ENCODE data around the gene FYTTD1. TPM values are rescaled to one million over a fixed set of nuclear protein-coding genes. Genes with fewer than 3 reads are reported as not detected.

The FYTTD1 gene
- total and polyA plus RNA-seq, 2 of the 4 experiments (the other 2 are of a cell fraction), result 20.4 to 50.2 TPM

DNA sequence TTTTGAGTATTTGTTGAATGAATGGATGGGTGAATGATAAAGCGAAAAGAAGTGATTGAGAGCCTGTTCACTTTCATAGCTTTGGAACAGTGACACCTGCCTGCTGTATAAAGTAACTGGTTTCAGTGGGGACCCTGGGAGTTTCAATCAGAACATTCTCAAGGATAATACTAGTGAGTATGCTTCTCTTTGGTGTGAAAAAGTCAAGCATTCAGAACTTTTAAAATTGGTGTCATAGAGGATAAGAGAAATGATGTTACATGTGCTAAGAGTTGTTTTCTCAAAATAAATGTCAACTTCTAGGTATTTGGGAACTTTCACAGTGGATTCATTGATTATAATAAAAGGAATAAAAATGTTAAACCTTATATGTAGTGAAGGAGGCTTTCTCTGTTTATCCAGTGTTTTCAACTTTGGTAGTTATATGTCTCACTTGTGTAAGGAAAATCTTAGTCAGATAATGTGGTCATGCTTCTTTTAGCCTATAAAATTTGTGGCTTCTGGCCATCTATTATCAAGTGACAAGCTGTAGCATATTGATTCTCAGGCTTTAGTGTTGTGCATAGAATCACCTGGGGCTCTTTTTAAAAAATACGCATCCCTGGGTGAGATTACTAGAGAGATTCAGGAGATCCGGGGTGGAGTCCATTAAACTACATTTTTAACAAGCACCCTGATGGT is 53.2 kb downstream of the FYTTD1 start:
- H2AK9ac ChIP-seq (replicated peaks; ENCODE audit: low read depth, low read length, poor library complexity), result no peak overlapping the region
- H3K4ac ChIP-seq (ENCODE audit: low read depth, low read length), result no peak overlapping the region
- 100% methylated on average over 1 of the region's 3 CpGs; no CpG with 5 or more reads in 1 of the 2 experiments for WGBS, 2 experiments (ENCODE audit: extremely low coverage in 2 of 2, insufficient read length in 1 of 2)
- no peak overlapping the region for H2BK5ac ChIP-seq (ENCODE audit: low read depth, low read length, poor library complexity, severe bottlenecking)
- no peak for DNase-seq
- H3K4me1 ChIP-seq (ENCODE audit: control insufficient read depth, insufficient read depth, low read length), result peaks cover 12% of the 10 kb centered on the region
- BruUV-seq (replicated peaks), result no TSS peak
- H3K4me2 ChIP-seq (ENCODE audit: low read depth, low read length), result no peak overlapping the region
- no peak overlapping the region for H4K5ac ChIP-seq (ENCODE audit: low read depth, low read length)
- in situ Hi-C loops (cut with MboI; ENCODE audit: low sequenced_read_pairs) (no loop called here), dilution Hi-C loops (cut with HindIII; ENCODE audit: low sequenced_read_pairs, unreplicated experiment) (no loop called here), intact Hi-C loops (cut with micrococcal nuclease) (no loop called here)
- no peak for ATAC-seq (ENCODE audit: low read depth)
- no peak overlapping the region for H2BK20ac ChIP-seq (ENCODE audit: low read depth, low read length)
- no peak overlapping the region for H2AK5ac ChIP-seq (ENCODE audit: low read depth, low read length)
- no peak overlapping the region for H3K27ac ChIP-seq (ENCODE audit: insufficient read depth, low read length)
- no peak overlapping the region for H3K4me3 ChIP-seq (ENCODE audit: insufficient read depth, low read depth, low read length)
- H3K18ac ChIP-seq (ENCODE audit: low read depth, low read length), result no peak overlapping the region
- peaks cover 11% of the 10 kb centered on the region for H3K9me1 ChIP-seq (ENCODE audit: insufficient read depth, low read length)
- CTCF ChIA-PET, result no interaction called here
- no peak overlapping the region for H2AFZ ChIP-seq (replicated peaks; ENCODE audit: low read length, poor library complexity)
- H3K27me3 ChIP-seq (ENCODE audit: control insufficient read depth, insufficient read depth, low read length), result no peaks in the 10 kb centered on the region
- H2BK120ac ChIP-seq (ENCODE audit: low read depth, low read length), result no peak overlapping the region
- H3K56ac ChIP-seq (ENCODE audit: extremely low read depth, insufficient read depth, low read length), result no peak overlapping the region
- TF ChIP-seq, protein P1, sequence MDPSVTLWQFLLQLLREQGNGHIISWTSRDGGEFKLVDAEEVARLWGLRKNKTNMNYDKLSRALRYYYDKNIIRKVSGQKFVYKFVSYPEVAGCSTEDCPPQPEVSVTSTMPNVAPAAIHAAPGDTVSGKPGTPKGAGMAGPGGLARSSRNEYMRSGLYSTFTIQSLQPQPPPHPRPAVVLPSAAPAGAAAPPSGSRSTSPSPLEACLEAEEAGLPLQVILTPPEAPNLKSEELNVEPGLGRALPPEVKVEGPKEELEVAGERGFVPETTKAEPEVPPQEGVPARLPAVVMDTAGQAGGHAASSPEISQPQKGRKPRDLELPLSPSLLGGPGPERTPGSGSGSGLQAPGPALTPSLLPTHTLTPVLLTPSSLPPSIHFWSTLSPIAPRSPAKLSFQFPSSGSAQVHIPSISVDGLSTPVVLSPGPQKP (IDR thresholded peaks at IDR 0.05; ENCODE audit: borderline replicate concordance, low read depth, low read length), result no peak
- TF ChIP-seq, protein P2, sequence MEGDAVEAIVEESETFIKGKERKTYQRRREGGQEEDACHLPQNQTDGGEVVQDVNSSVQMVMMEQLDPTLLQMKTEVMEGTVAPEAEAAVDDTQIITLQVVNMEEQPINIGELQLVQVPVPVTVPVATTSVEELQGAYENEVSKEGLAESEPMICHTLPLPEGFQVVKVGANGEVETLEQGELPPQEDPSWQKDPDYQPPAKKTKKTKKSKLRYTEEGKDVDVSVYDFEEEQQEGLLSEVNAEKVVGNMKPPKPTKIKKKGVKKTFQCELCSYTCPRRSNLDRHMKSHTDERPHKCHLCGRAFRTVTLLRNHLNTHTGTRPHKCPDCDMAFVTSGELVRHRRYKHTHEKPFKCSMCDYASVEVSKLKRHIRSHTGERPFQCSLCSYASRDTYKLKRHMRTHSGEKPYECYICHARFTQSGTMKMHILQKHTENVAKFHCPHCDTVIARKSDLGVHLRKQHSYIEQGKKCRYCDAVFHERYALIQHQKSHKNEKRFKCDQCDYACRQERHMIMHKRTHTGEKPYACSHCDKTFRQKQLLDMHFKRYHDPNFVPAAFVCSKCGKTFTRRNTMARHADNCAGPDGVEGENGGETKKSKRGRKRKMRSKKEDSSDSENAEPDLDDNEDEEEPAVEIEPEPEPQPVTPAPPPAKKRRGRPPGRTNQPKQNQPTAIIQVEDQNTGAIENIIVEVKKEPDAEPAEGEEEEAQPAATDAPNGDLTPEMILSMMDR (conservative IDR thresholded peaks at IDR 0.05; ENCODE audit: low read depth, low read length), result 0 out of 2 replicates have a peak, but pooled peaks have one; percentile 21
- no peak for TF ChIP-seq BHLHE40 (IDR thresholded peaks at IDR 0.05; ENCODE audit: low read depth, low read length)
- no peak for TF ChIP-seq RCOR1 (IDR thresholded peaks at IDR 0.05; ENCODE audit: insufficient replicate concordance, low read length)
- H3K9me3 ChIP-seq (ENCODE audit: control insufficient read depth, insufficient read depth, low read length), result no peaks in the 10 kb centered on the region
- H3K14ac ChIP-seq (replicated peaks; ENCODE audit: low read depth, low read length), result no peak overlapping the region
- H4K20me1 ChIP-seq (ENCODE audit: insufficient read depth, low read length), result peaks cover 60% of the 10 kb centered on the region
- no peak overlapping the region for H2BK15ac ChIP-seq (ENCODE audit: low read depth, low read length)
- H3K36me3 ChIP-seq (ENCODE audit: control insufficient read depth, insufficient read depth, low read length), result no peaks in the 10 kb centered on the region
- peaks cover 22 to 59% of the 10 kb centered on the region in 2 experiments; a peak in 3 of 4 replicates for H3K79me1 ChIP-seq (ENCODE audit: low read depth in 1 of 2, low read length in 2 of 2)
- H3K9ac ChIP-seq (ENCODE audit: low read depth, low read length), result no peak overlapping the region
- no peak overlapping the region for H4K91ac ChIP-seq (ENCODE audit: insufficient read depth, low read depth, low read length)
- no peak overlapping the region for H4K8ac ChIP-seq (ENCODE audit: low read depth in 2 of 2, low read length in 2 of 2)
- H3K23ac ChIP-seq (ENCODE audit: low read depth, low read length), result no peak overlapping the region
- POLR2A ChIA-PET (ENCODE audit: unreplicated experiment), result no interaction called here
